GM13976 (cell line): ENCODE results near the gene HDAC10.

Experiments
- DNase-seq: peaks from one replicate; pipeline ENCODE4 v3.0.0; 2012; ENCODE audit warnings: low spot score
- CTCF ChIP-seq: IDR thresholded peaks from 2 replicates; pipeline ENCODE4 v1.5.1; 2012; ENCODE audit warnings: borderline replicate concordance, mild to moderate bottlenecking; ENCODE audit not compliant: insufficient read depth; ENCODE audit errors: extremely low read depth, missing control alignments, control extremely low read depth
- in situ Hi-C: fragments of 300-500 bp; cut with MboI; formaldehyde crosslinking; loops from one replicate; pipeline ENCODE4 v1.12.0; 2022; ENCODE audit warnings: low sequenced_read_pairs, mixed read lengths, inconsistent platforms; ENCODE audit not compliant: unreplicated experiment

Gene HDAC10

GRCh38 chr22:50244420-50245213 lies 6.4 kb downstream of the HDAC10 start, which contains the start of gene TUBGCP6:
TUBGCP6 (minus strand) TSS chr22:50245023; CDS start chr22:50244459, 564 bp downstream.
- in situ Hi-C loops: no loop called here
- peak; percentile 95 for DNase-seq
- TF ChIP-seq CTCF: no peak

GRCh38 chr22:50243685-50244419 lies 7.2 kb downstream of the HDAC10 start:
- no peak for DNase-seq
- in situ Hi-C loops: no loop called here
- TF ChIP-seq CTCF: no peak

GRCh38 chr22:50242406-50242949 lies 8.6 kb downstream of the HDAC10 start:
- TF ChIP-seq CTCF: no peak
- no peak for DNase-seq
- in situ Hi-C loops: no loop called here

GRCh38 chr22:50238755-50239154 lies 12.3 kb downstream of the HDAC10 start:
- DNase-seq: no peak
- in situ Hi-C loops: no loop called here
- no peak for TF ChIP-seq CTCF

GRCh38 chr22:50236731-50237409 lies 14.2 kb downstream of the HDAC10 start:
- peak; percentile 23 for TF ChIP-seq CTCF
- in situ Hi-C loops: no loop called here
- no peak for DNase-seq

GRCh38 chr22:50233223-50233622 lies 17.8 kb downstream of the HDAC10 start:
- TF ChIP-seq CTCF: no peak
- in situ Hi-C loops: no loop called here

More at GRCh38 chr22:50233223-50233622, 17.8 kb downstream of the HDAC10 start:
- DNase-seq: no peak
